B cell (primary cell): ENCODE data around the gene AMZ1. TPM values are rescaled to one million over a fixed set of nuclear protein-coding genes. Genes with fewer than 3 reads are reported as not detected.

Experiments used
- ATAC-seq: fragments of 200-7000 bp; cut with Tn5 transposase; one replicate; pipeline ENCODE4 v1.10.0; 2021; ENCODE audit warnings: low read depth, mild to moderate bottlenecking, moderate number of reproducible peaks, moderate library complexity
- CTCF ChIA-PET: fragments of 350-600 bp; sonication (Branson Sonifier 250); formaldehyde crosslinking; loops from one replicate; lab custom pipeline; 2021; ENCODE audit warnings: antibody characterized with exemption, inconsistent platforms; lab: Charles Lee
- POLR2A ChIA-PET: fragments of 350-600 bp; sonication (Branson Sonifier 250); formaldehyde crosslinking; loops from one replicate; lab custom pipeline; 2021; ENCODE audit warnings: antibody characterized with exemption; lab: Charles Lee
- DNase-seq: peaks from one replicate; pipeline ENCODE4 v3.0.0; 2013
- H2AFZ ChIP-seq: 2 replicates; pipeline ENCODE4 v1.6.1; 2012; ENCODE audit warnings: mild to moderate bottlenecking, low read depth, low read length; ENCODE audit not compliant: insufficient read depth, poor library complexity, severe bottlenecking
- H3K27ac ChIP-seq, 2 donors: 1 replicate in 1 of 2; 2 replicates in 1 of 2; pipeline ENCODE4 v1.5.1; 2012 to 2013; ENCODE audit warnings: low read length in 2 of 2, mild to moderate bottlenecking in 2 of 2, moderate library complexity in 1 of 2
- H3K27me3 ChIP-seq, 4 experiments: fragments of 200-600 bp in 1 of 4; sonication (generic) in 1 of 4; replicated peaks in 1 of 4; 1 replicate in 2 of 4; 2 replicates in 2 of 4; pipeline versions ENCODE4 v1.6.1 to v1.7.0; 2013 to 2016; ENCODE audit warnings: low read length in 3 of 4, mild to moderate bottlenecking in 2 of 4, mixed read lengths in 1 of 4, moderate library complexity in 1 of 4; ENCODE audit not compliant: insufficient read depth in 4 of 4, control insufficient read depth in 3 of 4; ENCODE audit errors: control extremely low read depth in 1 of 4
- H3K36me3 ChIP-seq, 2 experiments: replicated peaks in 1 of 2; 1 replicate in 1 of 2; 2 replicates in 1 of 2; pipeline versions ENCODE4 v1.6.1 to v1.7.1; 2013; ENCODE audit warnings: low read length in 1 of 2; ENCODE audit not compliant: insufficient read depth in 2 of 2, control insufficient read depth in 1 of 2; ENCODE audit errors: control extremely low read depth in 1 of 2, extremely low read depth in 1 of 2
- H3K4me1 ChIP-seq, 2 donors: fragments of 200-600 bp in 1 of 2; sonication (generic) in 1 of 2; 1 replicate in 1 of 2; 2 replicates in 1 of 2; pipeline versions ENCODE4 v1.5.1 to v1.6.1; 2013 to 2017; ENCODE audit warnings: low read length in 2 of 2; ENCODE audit not compliant: control insufficient read depth in 2 of 2, insufficient read depth in 2 of 2
- H3K4me2 ChIP-seq: replicated peaks from 2 replicates; pipeline ENCODE3; 2012; ENCODE audit warnings: mild to moderate bottlenecking, low read depth, low read length; ENCODE audit not compliant: poor library complexity, severe bottlenecking
- H3K4me3 ChIP-seq, 5 experiments: fragments of 200-600 bp in 1 of 5; sonication (generic) in 1 of 5; 1 replicate in 3 of 5; 2 replicates in 2 of 5; pipeline versions ENCODE4 v1.5.1 to v1.7.0; 2011 to 2016; ENCODE audit warnings: low read length in 4 of 5, mild to moderate bottlenecking in 4 of 5, low read depth in 2 of 5, control low read depth in 1 of 5, moderate library complexity in 1 of 5; ENCODE audit not compliant: insufficient read depth in 1 of 5; ENCODE audit errors: control extremely low read depth in 1 of 5, extremely low read depth in 1 of 5
- H3K79me2 ChIP-seq: fragments of 200-600 bp; sonication (generic); one replicate; pipeline ENCODE4 v1.6.0; 2016; ENCODE audit warnings: low read length; ENCODE audit not compliant: control insufficient read depth, insufficient read depth
- H3K9ac ChIP-seq: fragments of 200-600 bp; sonication (generic); 2 replicates; pipeline ENCODE4 v1.6.1; 2017; ENCODE audit warnings: mild to moderate bottlenecking, low read length, moderate library complexity
- H3K9me3 ChIP-seq, 3 donors: one replicate each; pipeline versions ENCODE4 v1.6.1 to v1.7.1; 2013; ENCODE audit warnings: low read length in 2 of 3; ENCODE audit not compliant: control insufficient read depth in 2 of 3, insufficient read depth in 1 of 3; ENCODE audit errors: control extremely low read depth in 1 of 3
- H4K20me1 ChIP-seq: 2 replicates; pipeline ENCODE4 v1.6.0; 2012; ENCODE audit warnings: mild to moderate bottlenecking, low read length; ENCODE audit not compliant: insufficient read depth, control insufficient read depth, poor library complexity, severe bottlenecking
- H3K27ac Mint-ChIP-seq: one replicate; pipeline ENCODE4 v1.8.0; 2021; ENCODE audit warnings: mixed read lengths
- H3K27me3 Mint-ChIP-seq: one replicate; pipeline ENCODE4 v1.8.0; 2021; ENCODE audit warnings: mixed read lengths
- H3K4me1 Mint-ChIP-seq: one replicate; pipeline ENCODE4 v1.8.0; 2021; ENCODE audit warnings: mixed read lengths
- H3K4me3 Mint-ChIP-seq: one replicate; pipeline ENCODE4 v1.8.0; 2021; ENCODE audit warnings: mixed read lengths
- H3K9me3 Mint-ChIP-seq: one replicate; pipeline ENCODE4 v1.8.0; 2022; ENCODE audit warnings: mixed read lengths; ENCODE audit not compliant: insufficient read depth
- EZH2 ChIP-seq: IDR thresholded peaks from 2 replicates; pipeline ENCODE4 v1.6.1; 2012; ENCODE audit warnings: borderline replicate concordance, low read depth, mild to moderate bottlenecking, moderate library complexity, low read length; ENCODE audit not compliant: insufficient read depth, poor library complexity, severe bottlenecking
- WGBS: methylation state at CpG from one replicate; pipeline ENCODE4 v1.1.5; 2013; ENCODE audit warnings: missing lambda C conversion rate; ENCODE audit not compliant: insufficient coverage; 5-methylcytosine and 5-hydroxymethylcytosine counted together
- intact Hi-C: fragments of 100-400 bp; cut with micrococcal nuclease; formaldehyde crosslinking; loops from one replicate; pipeline ENCODE4 v1.10.0; 2022
- polyA plus RNA-seq: library from polyadenylated mRNA; depleted of rRNA; stranded (reverse); fragments of >200 nt; gene quantifications from 2 replicates; pipeline ENCODE4 v1.2.3, GENCODE V29; 2012
- total RNA-seq, 2 donors: library from RNA; stranded (reverse); fragments of 120-200 nt in 1 of 2; gene quantifications; 1 replicate in 1 of 2; 2 replicates in 1 of 2; pipeline versions ENCODE4 v1.2.3 to v1.2.4, GENCODE V29; 2013 to 2022
- TF ChIP-seq, protein P1 (sequence below): fragments of 200-600 bp; IDR thresholded peaks from one replicate; pipeline ENCODE4 v1.8.0; 2022; ENCODE audit warnings: antibody characterized with exemption, mild to moderate bottlenecking

AMZ1 gene
- total and polyA plus RNA-seq, 2 donors (not counting 1 experiment from before 2014, with no cell fraction given), result 0.73 to 13.2 TPM

DNA sequence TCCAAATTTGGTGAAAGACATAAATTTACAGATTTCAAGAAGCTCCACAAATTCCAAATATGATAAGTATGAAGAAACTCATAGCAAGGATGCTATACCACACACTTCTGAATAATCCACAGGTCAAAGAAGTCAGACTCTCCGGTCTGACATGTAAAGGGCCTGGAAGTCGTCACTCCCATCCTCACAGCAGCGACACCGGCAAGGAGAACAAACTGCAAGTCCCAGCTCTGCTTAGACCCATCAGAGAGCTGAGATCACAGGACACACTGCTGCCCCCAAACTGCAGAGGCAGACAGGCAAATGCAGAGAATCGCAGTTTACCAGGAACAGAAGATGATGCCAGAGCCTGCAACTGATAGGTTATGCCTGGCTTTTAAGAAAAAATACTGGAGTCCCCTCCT is 62.0 kb downstream of the AMZ1 start:
- Histone ChIP-seq H3K27ac (no peak overlapping the region), H3K27me3 (no peaks in the 10 kb centered on the region), H3K4me1 (no peaks in the 10 kb centered on the region), H4K20me1 (peaks cover 20% of the 10 kb centered on the region), H2AFZ (no peak overlapping the region), H3K4me3 (no peak overlapping the region), H3K79me2 (peaks cover 30% of the 10 kb centered on the region), H3K4me2 (no peak overlapping the region), H3K36me3 (no peaks in the 10 kb centered on the region), H3K9me3 (no peaks in the 10 kb centered on the region), H3K9ac (no peak overlapping the region)
- Mint-ChIP-seq H3K27ac (no peak overlapping the region), H3K4me3 (no peak overlapping the region), H3K27me3 (no peaks in the 10 kb centered on the region), H3K9me3 (no peaks in the 10 kb centered on the region), H3K4me1 (peaks cover 31% of the 10 kb centered on the region)
- intact Hi-C loops, result no loop called here
- DNase-seq, result no peak
- no peak for ATAC-seq
- CTCF ChIA-PET, result interaction anchor here (1.2 kb wide), 1 partner anchor 79 kb away, joined by 3 read pairs; no protein-coding TSS in a partner anchor
- no peak for TF ChIP-seq EZH2
- TF ChIP-seq, protein P1, sequence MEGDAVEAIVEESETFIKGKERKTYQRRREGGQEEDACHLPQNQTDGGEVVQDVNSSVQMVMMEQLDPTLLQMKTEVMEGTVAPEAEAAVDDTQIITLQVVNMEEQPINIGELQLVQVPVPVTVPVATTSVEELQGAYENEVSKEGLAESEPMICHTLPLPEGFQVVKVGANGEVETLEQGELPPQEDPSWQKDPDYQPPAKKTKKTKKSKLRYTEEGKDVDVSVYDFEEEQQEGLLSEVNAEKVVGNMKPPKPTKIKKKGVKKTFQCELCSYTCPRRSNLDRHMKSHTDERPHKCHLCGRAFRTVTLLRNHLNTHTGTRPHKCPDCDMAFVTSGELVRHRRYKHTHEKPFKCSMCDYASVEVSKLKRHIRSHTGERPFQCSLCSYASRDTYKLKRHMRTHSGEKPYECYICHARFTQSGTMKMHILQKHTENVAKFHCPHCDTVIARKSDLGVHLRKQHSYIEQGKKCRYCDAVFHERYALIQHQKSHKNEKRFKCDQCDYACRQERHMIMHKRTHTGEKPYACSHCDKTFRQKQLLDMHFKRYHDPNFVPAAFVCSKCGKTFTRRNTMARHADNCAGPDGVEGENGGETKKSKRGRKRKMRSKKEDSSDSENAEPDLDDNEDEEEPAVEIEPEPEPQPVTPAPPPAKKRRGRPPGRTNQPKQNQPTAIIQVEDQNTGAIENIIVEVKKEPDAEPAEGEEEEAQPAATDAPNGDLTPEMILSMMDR, result no peak
- POLR2A ChIA-PET, result no interaction called here
- WGBS, result 96% methylated on average over 5 of the region's 5 CpGs

DNA sequence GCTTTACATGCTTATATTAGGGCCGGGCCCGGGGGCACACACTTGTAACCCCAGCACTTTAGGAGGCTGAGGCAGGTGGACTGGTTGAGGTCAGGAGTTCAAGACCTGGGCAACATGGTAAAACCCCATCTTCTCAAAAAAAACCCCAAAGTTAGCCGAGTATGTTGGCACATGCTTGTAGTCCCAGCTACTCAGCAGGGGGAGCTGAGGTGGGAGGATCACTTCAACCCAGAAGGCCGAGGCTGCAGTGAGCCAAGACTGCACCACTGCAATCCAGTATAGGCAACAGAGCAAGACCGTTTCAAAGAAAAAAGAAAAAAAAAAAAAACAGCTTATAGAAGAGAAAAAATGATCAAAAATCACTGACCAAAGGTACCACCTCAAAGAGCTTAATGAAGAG is 63.1 kb downstream of the AMZ1 start:
- DNase-seq, result no peak
- Histone ChIP-seq H3K4me2 (no peak overlapping the region), H3K36me3 (peaks cover 0 to 4% of the 10 kb centered on the region in 2 experiments), H3K79me2 (peaks cover 30% of the 10 kb centered on the region), H3K4me1 (no peaks in the 10 kb centered on the region), H4K20me1 (peaks cover 28% of the 10 kb centered on the region), H3K4me3 (no peak overlapping the region), H3K27ac (no peak overlapping the region), H3K9ac (no peak overlapping the region), H2AFZ (no peak overlapping the region), H3K27me3 (no peaks in the 10 kb centered on the region), H3K9me3 (no peaks in the 10 kb centered on the region)
- Mint-ChIP-seq H3K27me3 (no peaks in the 10 kb centered on the region), H3K4me3 (no peak overlapping the region), H3K4me1 (peaks cover 31% of the 10 kb centered on the region), H3K27ac (no peak overlapping the region), H3K9me3 (no peaks in the 10 kb centered on the region)
- POLR2A ChIA-PET, result interaction anchor here (0.7 kb wide), 1 partner anchor 14 kb away, joined by 4 read pairs; no protein-coding TSS in a partner anchor
- ATAC-seq, result no peak
- WGBS, result 90% methylated on average over 2 of the region's 5 CpGs
- CTCF ChIA-PET, result interaction anchor here (0.8 to 1.2 kb wide), 2 partner anchors 32 to 80 kb away, joined by 3 to 5 read pairs; no protein-coding TSS in a partner anchor
- TF ChIP-seq, protein P1, result no peak
- no peak for TF ChIP-seq EZH2
- intact Hi-C loops, result no loop called here
